Gastroesophageal sphincter (tissue), 4 donors: ENCODE measurements around the gene LYRM9. TPM values are rescaled to one million over a fixed set of nuclear protein-coding genes. Genes with fewer than 3 reads are reported as not detected.
"Not testable (repeated sequence)": the region's sequence is repeated elsewhere in the genome, so short reads cannot be mapped to it uniquely, and the experiment has no call there.

Source experiments
- ATAC-seq: fragments of 150-250 bp; one replicate; pipeline ENCODE4 v1.9.1; 2016; ENCODE audit warnings: mild to moderate bottlenecking, moderate library complexity
- H3K27ac ChIP-seq, 4 donors: fragments of 200-600 bp; sonication (generic) in 3 of 4; 1 replicate in 3 of 4; 2 replicates in 1 of 4; pipeline ENCODE4 v1.5.1; 2016 to 2019
- H3K27me3 ChIP-seq: fragments of 200-600 bp; sonication (generic); one replicate; pipeline ENCODE4 v1.5.1; 2019
- H3K36me3 ChIP-seq, 2 donors: fragments of 200-600 bp; sonication (generic); one replicate each; pipeline ENCODE4 v1.5.1; 2019; ENCODE audit warnings: control low read depth in 1 of 2
- H3K4me1 ChIP-seq, 3 donors: fragments of 200-600 bp; sonication (generic); 1 replicate in 2 of 3; 2 replicates in 1 of 3; pipeline ENCODE4 v1.5.1; 2016 to 2019; ENCODE audit warnings: control low read depth in 2 of 3
- H3K4me3 ChIP-seq, 2 donors: fragments of 200-600 bp; sonication (generic); one replicate each; pipeline ENCODE4 v1.5.1; 2019; ENCODE audit warnings: mild to moderate bottlenecking in 1 of 2, moderate library complexity in 1 of 2
- H3K9me3 ChIP-seq, 3 donors: fragments of 200-600 bp; sonication (generic); one replicate each; pipeline ENCODE4 v1.5.1; 2017 to 2019; ENCODE audit warnings: control low read depth in 2 of 3
- CTCF ChIP-seq, 4 experiments: fragments of 200-600 bp in 2 of 4; fragments of 450-650 bp in 2 of 4; sonication (generic) in 1 of 4; IDR thresholded peaks; one replicate each; pipeline ENCODE4 v1.5.1; 2017 to 2019; ENCODE audit warnings: antibody characterized with exemption in 4 of 4, mild to moderate bottlenecking in 2 of 4, moderate library complexity in 2 of 4
- EP300 ChIP-seq: sonication (generic); formaldehyde crosslinking; IDR thresholded peaks from one replicate; pipeline ENCODE4 v1.6.1; 2017; ENCODE audit warnings: antibody characterized with exemption, mild to moderate bottlenecking
- POLR2A ChIP-seq, 2 donors: fragments of 450-650 bp; IDR thresholded peaks; one replicate each; pipeline ENCODE4 v1.6.1; 2017; ENCODE audit warnings: antibody characterized with exemption in 2 of 2, mild to moderate bottlenecking in 2 of 2, moderate library complexity in 1 of 2
- POLR2AphosphoS5 ChIP-seq: sonication (generic); formaldehyde crosslinking; IDR thresholded peaks from one replicate; pipeline ENCODE4 v1.6.1; 2017; ENCODE audit warnings: antibody characterized with exemption
- WGBS, 2 donors: methylation state at CpG; one replicate each; pipeline ENCODE4 v1.1.5; 2018; ENCODE audit warnings: low coverage in 1 of 2; 5-methylcytosine and 5-hydroxymethylcytosine counted together
- total RNA-seq, 4 donors: library from RNA; depleted of rRNA; stranded (reverse); fragments of >200 nt; gene quantifications; one replicate each; pipeline ENCODE4 v1.1.0, GENCODE V29; 2016

The LYRM9 gene
- total RNA-seq, 4 donors from 2014 or later: 11.1 to 30.3 (median 17.8) TPM

DNA sequence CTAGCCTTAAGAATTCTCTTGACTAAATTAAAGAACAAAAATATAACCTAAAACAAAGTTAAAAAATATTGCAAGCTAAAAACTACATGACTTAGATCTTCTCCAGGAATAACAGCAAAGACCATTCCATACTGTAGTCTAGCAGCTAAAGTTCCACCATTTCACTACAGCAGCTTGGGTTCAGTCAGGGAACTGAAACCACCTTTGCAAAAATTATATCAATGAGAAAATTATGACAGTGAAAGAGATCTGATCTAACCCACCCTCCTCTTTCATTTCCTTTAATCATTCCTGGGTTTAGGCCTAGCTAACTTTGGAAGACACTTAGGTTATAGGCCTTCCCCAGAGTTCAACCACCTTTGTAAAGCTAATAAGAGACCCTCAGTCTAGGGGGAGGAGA is 56.5 kb downstream of the LYRM9 start:
- H3K27me3 ChIP-seq: no peaks in the 10 kb centered on the region
- TF ChIP-seq EP300 (no peak), CTCF (IDR thresholded peaks at IDR 0.05) (no peak), POLR2A (IDR thresholded peaks at IDR 0.05) (no peak), POLR2AphosphoS5 (no peak)
- no peak overlapping the region for H3K27ac ChIP-seq
- ATAC-seq: no peak
- H3K4me3 ChIP-seq: no peak overlapping the region
- H3K4me1 ChIP-seq: no peaks in the 10 kb centered on the region
- H3K9me3 ChIP-seq: no peaks in the 10 kb centered on the region
- no peaks in the 10 kb centered on the region for H3K36me3 ChIP-seq

- Histone ChIP-seq H3K4me3 (no peak overlapping the region), H3K9me3 (no peaks in the 10 kb centered on the region), H3K36me3 (no peaks in the 10 kb centered on the region), H3K27ac (no peak overlapping the region), H3K27me3 (no peaks in the 10 kb centered on the region), H3K4me1 (no peaks in the 10 kb centered on the region)
- TF ChIP-seq POLR2A (IDR thresholded peaks at IDR 0.05) (no peak), CTCF (IDR thresholded peaks at IDR 0.05) (no peak), EP300 (no peak), POLR2AphosphoS5 (no peak)
- 87% methylated on average over 3 of the region's 3 CpGs; no CpG with 5 or more reads in 1 of the 2 donors for WGBS, 2 donors
- ATAC-seq: no peak
Observed at GRCh38 chr17:27834571-27834970, 58.6 kb downstream of the LYRM9 start.

DNA sequence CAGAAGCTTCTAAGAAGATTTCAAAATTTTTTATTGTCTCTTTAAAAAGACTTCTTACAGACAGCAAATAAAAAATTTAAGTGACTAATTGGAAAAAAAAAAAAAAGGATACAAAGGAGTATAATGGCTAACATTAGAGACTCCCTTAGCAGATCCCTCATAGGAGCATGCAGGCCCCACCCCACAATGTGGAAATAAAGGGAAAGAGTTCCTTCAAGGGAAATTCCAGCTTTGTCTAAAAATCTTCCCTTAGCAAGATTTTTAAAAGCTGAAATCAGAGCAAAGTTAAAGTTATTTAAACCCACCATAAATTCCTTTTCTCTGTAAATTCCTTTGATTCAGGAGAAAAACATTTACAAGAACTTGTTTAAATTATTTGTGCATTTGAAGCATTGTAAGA is 60.3 kb downstream of the LYRM9 start:
- ATAC-seq: no peak
- H3K9me3 ChIP-seq: no peaks in the 10 kb centered on the region
- H3K36me3 ChIP-seq: no peaks in the 10 kb centered on the region
- no peaks in the 10 kb centered on the region for H3K4me1 ChIP-seq
- no peak overlapping the region for H3K27ac ChIP-seq
- no peaks in the 10 kb centered on the region for H3K27me3 ChIP-seq
- no peak overlapping the region for H3K4me3 ChIP-seq
- TF ChIP-seq POLR2AphosphoS5 (no peak), EP300 (no peak), POLR2A (IDR thresholded peaks at IDR 0.05) (no peak), CTCF (IDR thresholded peaks at IDR 0.05) (no peak)

- H3K27me3 ChIP-seq, ATAC-seq, H3K4me1 ChIP-seq, H3K9me3 ChIP-seq, H3K27ac ChIP-seq, H3K36me3 ChIP-seq, H3K4me3 ChIP-seq: not testable (repeated sequence)
- 17% methylated on average over 1 of the region's 1 CpG; no CpG with 5 or more reads in 1 of the 2 donors for WGBS, 2 donors
Observed at GRCh38 chr17:27829888-27830287, 63.3 kb downstream of the LYRM9 start.

- H3K9me3 ChIP-seq, H3K27ac ChIP-seq, H3K4me3 ChIP-seq, H3K27me3 ChIP-seq, ATAC-seq, H3K4me1 ChIP-seq, H3K36me3 ChIP-seq: not testable (repeated sequence)
- WGBS, 2 donors: no CpG with 5 or more reads among the region's 2 CpGs
Observed at GRCh38 chr17:27829143-27829711, 63.9 kb downstream of the LYRM9 start.

Other genes with a start within 250 kb of the LYRM9 start
- under 1 TPM; 0.07 to 0.40 (median 0.35) TPM for gene NOS2, start 92.8 kb downstream of the LYRM9 start, total RNA-seq
- 10 to 100 TPM; 12.8 to 16.1 (median 13.8) TPM for gene NLK, start 149.3 kb upstream of the LYRM9 start, total RNA-seq